Lower lobe of right lung (tissue), 2 donors: ENCODE results near the gene AJAP1. TPM values are rescaled to one million over a fixed set of nuclear protein-coding genes. Genes with fewer than 3 reads are reported as not detected.

Experiments used
- ATAC-seq, 2 donors: fragments of 200-7000 bp; cut with Tn5 transposase; one replicate each; pipeline ENCODE4 v1.9.1; 2020 to 2022; ENCODE audit warnings: mild to moderate bottlenecking in 2 of 2, moderate library complexity in 2 of 2
- DNase-seq: peaks from one replicate; pipeline ENCODE4 v3.0.0-alpha.2; 2020
- H3K27ac ChIP-seq: fragments of 200-600 bp; one replicate; pipeline ENCODE4 v1.8.0; 2022
- H3K27me3 ChIP-seq: fragments of 200-600 bp; one replicate; pipeline ENCODE4 v1.8.0; 2022; ENCODE audit warnings: low read depth
- H3K36me3 ChIP-seq: fragments of 200-600 bp; one replicate; pipeline ENCODE4 v1.8.0; 2022; ENCODE audit warnings: mild to moderate bottlenecking
- H3K4me1 ChIP-seq: fragments of 200-600 bp; one replicate; pipeline ENCODE4 v1.8.0; 2022
- H3K4me3 ChIP-seq: fragments of 200-600 bp; one replicate; pipeline ENCODE4 v1.8.0; 2022; ENCODE audit warnings: mild to moderate bottlenecking
- H3K9me3 ChIP-seq: fragments of 200-600 bp; one replicate; pipeline ENCODE4 v1.8.0; 2022
- intact Hi-C: fragments of 100-400 bp; cut with DNase I; formaldehyde crosslinking; loops from one replicate; pipeline ENCODE4 v1.11.0; 2022
- total RNA-seq: library from RNA; stranded (reverse); fragmentation: NEBNext Ultra II Directional; extraction: Animal tissue kit (Norgen Biotek cat#: 25700); gene quantifications from one replicate; pipeline ENCODE4 v1.2.1, GENCODE V29; 2021
- TF ChIP-seq, protein P1 (sequence below): fragments of 200-600 bp; IDR thresholded peaks from one replicate; pipeline ENCODE4 v1.8.0; 2022; ENCODE audit warnings: antibody characterized with exemption, mild to moderate bottlenecking
- donor health status: DM: no; HTN: yes; CAD: no; lungs with severe emphysema.

Gene AJAP1
- total RNA-seq, 1 donor from 2014 or later: 0.77 TPM

- no peak overlapping the region for H3K27ac ChIP-seq
- no peak for ATAC-seq
- no peaks in the 10 kb centered on the region for H3K36me3 ChIP-seq
- H3K4me3 ChIP-seq: no peak overlapping the region
- H3K4me1 ChIP-seq: no peaks in the 10 kb centered on the region
- TF ChIP-seq, protein P1, sequence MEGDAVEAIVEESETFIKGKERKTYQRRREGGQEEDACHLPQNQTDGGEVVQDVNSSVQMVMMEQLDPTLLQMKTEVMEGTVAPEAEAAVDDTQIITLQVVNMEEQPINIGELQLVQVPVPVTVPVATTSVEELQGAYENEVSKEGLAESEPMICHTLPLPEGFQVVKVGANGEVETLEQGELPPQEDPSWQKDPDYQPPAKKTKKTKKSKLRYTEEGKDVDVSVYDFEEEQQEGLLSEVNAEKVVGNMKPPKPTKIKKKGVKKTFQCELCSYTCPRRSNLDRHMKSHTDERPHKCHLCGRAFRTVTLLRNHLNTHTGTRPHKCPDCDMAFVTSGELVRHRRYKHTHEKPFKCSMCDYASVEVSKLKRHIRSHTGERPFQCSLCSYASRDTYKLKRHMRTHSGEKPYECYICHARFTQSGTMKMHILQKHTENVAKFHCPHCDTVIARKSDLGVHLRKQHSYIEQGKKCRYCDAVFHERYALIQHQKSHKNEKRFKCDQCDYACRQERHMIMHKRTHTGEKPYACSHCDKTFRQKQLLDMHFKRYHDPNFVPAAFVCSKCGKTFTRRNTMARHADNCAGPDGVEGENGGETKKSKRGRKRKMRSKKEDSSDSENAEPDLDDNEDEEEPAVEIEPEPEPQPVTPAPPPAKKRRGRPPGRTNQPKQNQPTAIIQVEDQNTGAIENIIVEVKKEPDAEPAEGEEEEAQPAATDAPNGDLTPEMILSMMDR: no peak
- DNase-seq: no peak
- H3K9me3 ChIP-seq: no peaks in the 10 kb centered on the region
- intact Hi-C loops: no loop called here
- peaks cover 9% of the 10 kb centered on the region for H3K27me3 ChIP-seq
These were observed 74.1 kb downstream of the AJAP1 start for GRCh38 chr1:4728319-4729089.

DNA sequence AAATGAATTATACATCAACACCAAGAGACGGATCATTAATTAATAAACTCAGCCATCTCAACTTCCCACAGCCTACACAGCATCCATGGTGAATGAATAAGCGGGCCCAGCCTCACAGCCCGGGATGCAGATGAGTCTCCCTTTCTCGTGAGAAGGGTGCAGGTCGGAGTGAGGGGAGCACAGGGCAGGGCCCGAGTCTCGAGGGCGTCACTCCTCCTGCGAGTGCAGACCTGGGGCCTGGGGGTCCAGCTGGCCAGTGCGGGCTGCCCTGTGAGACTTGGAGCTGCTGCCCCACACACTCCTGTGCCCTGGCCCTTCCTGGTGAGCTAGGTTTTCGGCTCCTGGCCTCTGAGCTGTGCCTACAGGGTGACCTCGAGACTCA is 74.7 kb downstream of the AJAP1 start:
- H3K27me3 ChIP-seq: peaks cover 10% of the 10 kb centered on the region
- ATAC-seq: no peak
- H3K9me3 ChIP-seq: no peaks in the 10 kb centered on the region
- no peaks in the 10 kb centered on the region for H3K4me1 ChIP-seq
- H3K4me3 ChIP-seq: no peak overlapping the region
- DNase-seq: no peak
- H3K27ac ChIP-seq: no peak overlapping the region
- TF ChIP-seq, protein P1: no peak
- intact Hi-C loops: no loop called here
- H3K36me3 ChIP-seq: no peaks in the 10 kb centered on the region

- TF ChIP-seq, protein P1: no peak
- no peak for DNase-seq
- H3K27ac ChIP-seq: no peak overlapping the region
- no peaks in the 10 kb centered on the region for H3K9me3 ChIP-seq
- no peaks in the 10 kb centered on the region for H3K36me3 ChIP-seq
- intact Hi-C loops: no loop called here
- H3K4me3 ChIP-seq: no peak overlapping the region
- no peaks in the 10 kb centered on the region for H3K4me1 ChIP-seq
- peaks cover 20% of the 10 kb centered on the region for H3K27me3 ChIP-seq
- no peak for ATAC-seq
These were observed 75.7 kb downstream of the AJAP1 start for GRCh38 chr1:4730078-4730477.

- no peak overlapping the region for H3K27ac ChIP-seq
- DNase-seq: no peak
- TF ChIP-seq, protein P1: no peak
- ATAC-seq: no peak
- H3K27me3 ChIP-seq: peaks cover 22% of the 10 kb centered on the region
- no peak overlapping the region for H3K4me3 ChIP-seq
- H3K36me3 ChIP-seq: no peaks in the 10 kb centered on the region
- no peaks in the 10 kb centered on the region for H3K9me3 ChIP-seq
- intact Hi-C loops: no loop called here
- H3K4me1 ChIP-seq: peaks cover 8% of the 10 kb centered on the region
These were observed 79.2 kb downstream of the AJAP1 start for GRCh38 chr1:4733446-4734177.

DNA sequence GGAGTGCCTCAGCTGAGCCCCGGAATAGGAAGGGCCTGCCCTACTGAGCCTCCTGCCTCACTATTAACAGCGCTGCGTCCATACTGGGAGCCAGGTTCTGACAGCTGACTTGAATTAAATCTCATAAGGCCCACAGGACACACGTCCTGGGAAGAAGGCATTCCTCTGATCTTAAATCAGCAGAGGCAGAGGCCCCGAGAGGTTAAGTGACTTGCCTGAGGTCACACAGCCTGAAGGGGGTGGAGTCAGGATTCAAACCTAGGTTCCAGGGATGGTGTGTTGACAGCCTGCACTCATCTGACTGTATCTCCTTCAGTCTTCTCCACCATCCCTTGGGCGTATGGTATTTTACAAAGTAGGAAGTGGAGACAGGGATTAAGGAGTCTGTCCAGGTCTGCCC is 79.8 kb downstream of the AJAP1 start:
- TF ChIP-seq, protein P1: no peak
- H3K9me3 ChIP-seq: no peaks in the 10 kb centered on the region
- ATAC-seq: no peak
- intact Hi-C loops: no loop called here
- peaks cover 8% of the 10 kb centered on the region for H3K4me1 ChIP-seq
- DNase-seq: no peak
- H3K27ac ChIP-seq: no peak overlapping the region
- H3K4me3 ChIP-seq: no peak overlapping the region
- H3K36me3 ChIP-seq: no peaks in the 10 kb centered on the region
- H3K27me3 ChIP-seq: peaks cover 22% of the 10 kb centered on the region
